HEK293T (cell line): Measurements from ENCODE around the gene ARHGAP22.

Source experiments
- CTCF ChIA-PET: fragments of 350-600 bp; formaldehyde crosslinking; extraction: SDS; loops from one replicate; lab custom pipeline; 2021; ENCODE audit warnings: antibody characterized with exemption, inconsistent platforms; lab: Yijun Ruan, JAX
- POLR2A ChIA-PET: fragments of 350-600 bp; formaldehyde crosslinking; extraction: SDS; loops from one replicate; lab custom pipeline; 2020; ENCODE audit warnings: antibody characterized with exemption, inconsistent platforms; lab: Yijun Ruan, JAX
- DNase-seq: peaks from one replicate; pipeline ENCODE4 v3.0.0; 2012; ENCODE audit warnings: mixed read lengths; ENCODE audit errors: extremely low spot score
- ARNT ChIP-seq: fragments of 450-650 bp; IDR thresholded peaks from 2 replicates; pipeline ENCODE4 v1.6.1; 2017; ENCODE audit warnings: mild to moderate bottlenecking
- BHLHE40 ChIP-seq: fragments of 450-650 bp; IDR thresholded peaks from 2 replicates; pipeline ENCODE4 v1.6.1; 2016; ENCODE audit warnings: mild to moderate bottlenecking, moderate library complexity, borderline replicate concordance
- CTBP1 ChIP-seq: fragments of 450-650 bp; IDR thresholded peaks from 2 replicates; pipeline ENCODE4 v1.6.1; 2016; ENCODE audit warnings: borderline replicate concordance
- ELF4 ChIP-seq: fragments of 450-650 bp; IDR thresholded peaks from 2 replicates; pipeline ENCODE4 v1.6.1; 2017; ENCODE audit warnings: antibody characterized with exemption
- FOXA1 ChIP-seq: fragments of 450-650 bp; IDR thresholded peaks from 2 replicates; pipeline ENCODE4 v1.6.1; 2016; ENCODE audit warnings: mild to moderate bottlenecking
- FOXK2 ChIP-seq: fragments of 450-650 bp; IDR thresholded peaks from 2 replicates; pipeline ENCODE4 v1.6.1; 2016; ENCODE audit warnings: mild to moderate bottlenecking
- FOXM1 ChIP-seq: fragments of 450-650 bp; IDR thresholded peaks from 2 replicates; pipeline ENCODE4 v1.6.1; 2017; ENCODE audit warnings: mild to moderate bottlenecking, borderline replicate concordance
- HDGF ChIP-seq: fragments of 450-650 bp; IDR thresholded peaks from 2 replicates; pipeline ENCODE4 v1.6.1; 2017; ENCODE audit warnings: antibody characterized with exemption, borderline replicate concordance
- L3MBTL2 ChIP-seq: fragments of 450-650 bp; conservative IDR thresholded peaks from 2 replicates; pipeline ENCODE4 v1.6.1; 2016; ENCODE audit warnings: mild to moderate bottlenecking
- LEF1 ChIP-seq: fragments of 450-650 bp; IDR thresholded peaks from 2 replicates; pipeline ENCODE4 v1.6.1; 2017; ENCODE audit warnings: mild to moderate bottlenecking, borderline replicate concordance
- NFRKB ChIP-seq: fragments of 450-650 bp; IDR thresholded peaks from 2 replicates; pipeline ENCODE4 v1.6.1; 2016; ENCODE audit warnings: mild to moderate bottlenecking, moderate library complexity
- PKNOX1 ChIP-seq: fragments of 450-650 bp; IDR thresholded peaks from 2 replicates; pipeline ENCODE4 v1.6.1; 2016
- SP1 ChIP-seq: fragments of 450-650 bp; IDR thresholded peaks from 2 replicates; pipeline ENCODE4 v1.6.1; 2017
- SUZ12 ChIP-seq: fragments of 450-650 bp; IDR thresholded peaks from 2 replicates; pipeline ENCODE4 v1.6.1; 2016; ENCODE audit warnings: mild to moderate bottlenecking
- TARDBP ChIP-seq: fragments of 450-650 bp; IDR thresholded peaks from 2 replicates; pipeline ENCODE4 v1.6.1; 2016
- ZNF384 ChIP-seq: fragments of 450-650 bp; IDR thresholded peaks from 2 replicates; pipeline ENCODE4 v1.6.1; 2016

The ARHGAP22 gene

DNA sequence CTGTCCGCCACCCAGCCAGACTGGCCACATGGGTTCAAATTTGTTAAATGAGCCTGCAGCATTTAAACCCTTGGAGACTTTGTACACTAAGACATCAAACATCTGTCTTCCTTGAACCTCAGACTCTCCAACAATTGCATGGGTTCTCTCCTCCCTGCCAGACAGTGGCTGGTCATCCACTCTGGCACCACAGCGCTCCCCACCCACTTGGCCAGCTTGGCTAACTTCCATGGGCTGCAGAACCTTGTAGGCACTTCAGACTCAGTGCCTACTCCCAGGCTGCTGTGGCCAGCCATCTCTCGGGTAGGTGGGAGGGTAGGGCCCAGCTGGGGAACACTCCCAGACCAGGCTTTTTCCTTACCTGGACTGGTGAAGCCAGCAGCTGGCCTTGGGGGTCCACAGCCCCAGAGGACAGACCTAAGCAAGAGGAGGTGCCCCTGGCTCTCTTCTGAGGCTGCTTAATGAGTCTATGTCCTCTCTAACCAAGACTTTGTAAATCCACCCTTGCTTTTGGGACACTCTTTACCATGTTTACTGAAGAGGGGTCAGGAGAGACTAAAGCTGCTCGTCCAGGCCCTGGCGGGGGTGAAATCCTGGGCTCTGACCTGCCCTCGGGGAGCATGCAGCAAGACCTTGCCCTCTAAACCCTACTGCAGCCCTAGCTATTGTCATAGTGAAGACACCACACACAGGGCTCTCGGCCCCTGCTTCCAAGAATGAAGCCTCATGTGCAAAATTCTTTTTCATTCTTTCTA is 82.7 kb downstream of the ARHGAP22 start:
- no peak for DNase-seq
- ChIA-PET POLR2A (no interaction called here), CTCF (interaction anchor here (1.1 kb wide), 1 partner anchor 134 kb away, joined by 3 read pairs; no protein-coding TSS in a partner anchor)
- no peak for TF ChIP-seq ELF4
- no peak for TF ChIP-seq FOXA1
- TF ChIP-seq BHLHE40: no peak
- TF ChIP-seq FOXK2: no peak

DNA sequence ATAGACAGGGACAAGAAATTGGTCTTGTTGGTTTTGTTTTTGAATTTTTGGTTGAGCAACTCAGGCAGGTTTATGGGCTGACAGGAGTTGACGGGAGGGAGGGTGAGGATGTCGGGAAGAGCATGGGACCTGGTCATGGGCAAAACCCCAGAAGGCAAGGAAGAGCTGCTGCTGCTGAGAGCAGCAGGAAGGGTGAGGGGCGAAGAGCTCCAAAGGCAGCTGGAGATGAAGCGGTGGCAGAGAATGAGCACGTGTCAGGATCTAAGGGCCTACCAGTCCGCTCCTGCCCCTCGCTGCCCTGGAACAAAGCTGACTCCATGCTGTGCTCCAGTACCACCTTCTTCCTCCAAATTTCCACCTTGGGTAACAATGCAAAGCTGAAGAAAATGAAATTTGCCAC is 84.3 kb downstream of the ARHGAP22 start:
- TF ChIP-seq L3MBTL2 (no peak), SP1 (no peak), HDGF (no peak), ELF4 (no peak), NFRKB (no peak), TARDBP (no peak), FOXK2 (no peak), LEF1 (no peak), PKNOX1 (no peak), FOXM1 (no peak), ARNT (no peak), SUZ12 (no peak)
- CTCF ChIA-PET: interaction anchor here (0.8 to 1.0 kb wide), 2 partner anchors 135 to 136 kb away, joined by 3 read pairs; no protein-coding TSS in a partner anchor
- no peak for DNase-seq
- POLR2A ChIA-PET: no interaction called here

GRCh38 chr10:48520184-48520506 is 84.7 kb downstream of the ARHGAP22 start:
- DNase-seq: no peak
- POLR2A ChIA-PET: no interaction called here
- CTCF ChIA-PET: no interaction called here
- TF ChIP-seq ZNF384 (no peak), HDGF (no peak), LEF1 (no peak), ELF4 (no peak), SUZ12 (no peak), NFRKB (no peak), ARNT (no peak), FOXM1 (no peak), FOXK2 (no peak), FOXA1 (no peak), SP1 (no peak)

DNA sequence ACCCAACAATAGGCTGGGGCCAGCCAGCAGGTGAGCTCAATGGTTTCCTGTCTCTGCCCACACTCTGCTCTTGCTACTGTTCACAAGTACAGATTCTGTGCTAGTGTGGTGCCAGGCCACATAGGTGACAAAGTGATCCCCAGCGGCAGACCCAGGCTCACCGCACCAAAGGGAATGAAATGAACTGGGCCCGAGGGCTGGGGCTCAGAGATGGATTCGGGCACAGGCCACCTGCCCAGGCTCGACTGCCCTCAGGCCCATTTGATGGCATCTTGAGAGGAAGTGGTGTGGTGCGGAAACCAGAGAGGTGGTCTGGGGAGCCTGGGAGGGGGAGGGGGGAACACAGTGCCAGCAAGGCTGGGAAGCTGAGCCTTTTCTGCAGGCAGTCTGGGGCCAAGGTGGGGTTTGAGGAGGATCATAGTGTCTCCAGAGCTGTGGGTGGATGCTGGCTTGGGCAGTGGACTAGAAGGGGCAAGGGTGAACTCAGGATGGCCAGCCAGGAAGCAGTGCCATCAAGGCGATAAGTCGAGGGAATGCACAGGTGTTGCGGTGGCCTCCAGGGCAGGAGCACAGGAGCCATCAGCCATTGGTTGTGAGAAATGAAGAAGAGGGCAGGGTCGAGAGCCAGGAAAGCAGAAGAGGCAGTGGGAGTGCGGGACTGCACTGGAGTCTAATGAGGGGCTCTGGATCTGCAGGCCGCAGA is 85.2 kb downstream of the ARHGAP22 start:
- CTCF ChIA-PET: no interaction called here
- POLR2A ChIA-PET: no interaction called here
- TF ChIP-seq HDGF (no peak), PKNOX1 (no peak), SUZ12 (no peak)
- no peak for DNase-seq

DNA sequence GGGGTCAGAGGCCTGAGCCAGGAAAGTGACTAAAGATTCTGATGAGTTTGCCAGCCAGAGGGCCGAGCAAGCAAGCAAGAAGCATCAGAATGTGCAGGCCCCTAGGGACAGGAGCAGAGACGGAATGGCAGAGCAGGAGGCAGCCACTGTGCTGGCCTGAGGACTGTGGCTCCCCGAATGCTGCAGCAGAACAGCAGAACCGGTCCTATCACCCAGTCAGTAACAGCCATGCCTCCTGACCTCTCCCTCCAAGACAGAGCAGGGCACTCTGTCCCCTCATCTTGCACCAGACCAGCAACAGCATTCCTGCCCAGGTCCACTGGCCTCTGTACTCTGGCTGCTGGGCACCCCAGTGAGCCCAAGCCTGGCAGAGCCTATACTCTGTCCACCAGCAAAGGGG is 85.9 kb downstream of the ARHGAP22 start:
- no peak for DNase-seq
- ChIA-PET POLR2A (no interaction called here), CTCF (no interaction called here)
- TF ChIP-seq BHLHE40 (no peak), ELF4 (no peak), SP1 (no peak), FOXM1 (no peak), CTBP1 (no peak), ARNT (no peak), TARDBP (no peak), FOXA1 (no peak), ZNF384 (no peak), SUZ12 (no peak), HDGF (no peak), L3MBTL2 (no peak), NFRKB (no peak), FOXK2 (no peak), LEF1 (no peak), PKNOX1 (no peak)

- POLR2A ChIA-PET: no interaction called here
- TF ChIP-seq CTBP1 (no peak), ZNF384 (no peak), FOXA1 (no peak), ELF4 (no peak), ARNT (no peak), NFRKB (no peak), SP1 (no peak), L3MBTL2 (no peak), LEF1 (no peak), FOXK2 (no peak), SUZ12 (no peak), HDGF (no peak), PKNOX1 (no peak), FOXM1 (no peak), TARDBP (no peak), BHLHE40 (no peak)
- no peak for DNase-seq
- CTCF ChIA-PET: no interaction called here
Measured at GRCh38 chr10:48517911-48518811, 86.7 kb downstream of the ARHGAP22 start.
